Adrenal gland (tissue), 5 donors: ENCODE results near the gene PELO.

Source experiments
- CTCF ChIP-seq, 6 experiments: fragments of 450-650 bp in 4 of 6; fragments of 200-600 bp in 2 of 6; sonication (generic) in 1 of 6; IDR thresholded peaks; 1 replicate in 5 of 6; 2 replicates in 1 of 6; pipeline versions ENCODE4 v1.5.1 to v1.8.0; 2016 to 2021; ENCODE audit warnings: antibody characterized with exemption in 6 of 6, mild to moderate bottlenecking in 2 of 6, moderate library complexity in 1 of 6
- POLR2A ChIP-seq, 2 donors: fragments of 450-650 bp; IDR thresholded peaks; one replicate each; pipeline ENCODE4 v1.6.1; 2017; ENCODE audit warnings: antibody characterized with exemption in 2 of 2, mild to moderate bottlenecking in 2 of 2, moderate library complexity in 1 of 2
- donor health status: DM: no; HTN: no; CAD: no.

- TF ChIP-seq CTCF (IDR thresholded peaks at IDR 0.05) (no peak), POLR2A (IDR thresholded peaks at IDR 0.05) (no peak)
Observed at GRCh38 chr5:52827815-52828214, 40.1 kb downstream of the PELO start.
